G401 (cell line): Measurements from ENCODE around the gene SLC4A9. TPM values are rescaled to one million over a fixed set of nuclear protein-coding genes. Genes with fewer than 3 reads are reported as not detected.

Experiments used
- DNase-seq: peaks from one replicate; pipeline ENCODE4 v3.0.0-alpha.2; 2015; ENCODE audit warnings: low spot score
- in situ Hi-C: cut with HindIII; loops from 2 replicates; pipeline ENCODE4 v1.10.0; 2016; ENCODE audit warnings: low sequenced_read_pairs, mixed read lengths
- total RNA-seq: library from RNA; depleted of rRNA; stranded (reverse); fragments of >200 nt; shearing (Covaris generic); gene quantifications from 2 replicates; pipeline ENCODE4 v1.2.3, GENCODE V29; 2014; rRNA removed

The SLC4A9 gene, protein sequence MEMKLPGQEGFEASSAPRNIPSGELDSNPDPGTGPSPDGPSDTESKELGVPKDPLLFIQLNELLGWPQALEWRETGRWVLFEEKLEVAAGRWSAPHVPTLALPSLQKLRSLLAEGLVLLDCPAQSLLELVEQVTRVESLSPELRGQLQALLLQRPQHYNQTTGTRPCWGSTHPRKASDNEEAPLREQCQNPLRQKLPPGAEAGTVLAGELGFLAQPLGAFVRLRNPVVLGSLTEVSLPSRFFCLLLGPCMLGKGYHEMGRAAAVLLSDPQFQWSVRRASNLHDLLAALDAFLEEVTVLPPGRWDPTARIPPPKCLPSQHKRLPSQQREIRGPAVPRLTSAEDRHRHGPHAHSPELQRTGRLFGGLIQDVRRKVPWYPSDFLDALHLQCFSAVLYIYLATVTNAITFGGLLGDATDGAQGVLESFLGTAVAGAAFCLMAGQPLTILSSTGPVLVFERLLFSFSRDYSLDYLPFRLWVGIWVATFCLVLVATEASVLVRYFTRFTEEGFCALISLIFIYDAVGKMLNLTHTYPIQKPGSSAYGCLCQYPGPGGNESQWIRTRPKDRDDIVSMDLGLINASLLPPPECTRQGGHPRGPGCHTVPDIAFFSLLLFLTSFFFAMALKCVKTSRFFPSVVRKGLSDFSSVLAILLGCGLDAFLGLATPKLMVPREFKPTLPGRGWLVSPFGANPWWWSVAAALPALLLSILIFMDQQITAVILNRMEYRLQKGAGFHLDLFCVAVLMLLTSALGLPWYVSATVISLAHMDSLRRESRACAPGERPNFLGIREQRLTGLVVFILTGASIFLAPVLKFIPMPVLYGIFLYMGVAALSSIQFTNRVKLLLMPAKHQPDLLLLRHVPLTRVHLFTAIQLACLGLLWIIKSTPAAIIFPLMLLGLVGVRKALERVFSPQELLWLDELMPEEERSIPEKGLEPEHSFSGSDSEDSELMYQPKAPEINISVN
- not detected in 2 replicates for total RNA-seq

DNA sequence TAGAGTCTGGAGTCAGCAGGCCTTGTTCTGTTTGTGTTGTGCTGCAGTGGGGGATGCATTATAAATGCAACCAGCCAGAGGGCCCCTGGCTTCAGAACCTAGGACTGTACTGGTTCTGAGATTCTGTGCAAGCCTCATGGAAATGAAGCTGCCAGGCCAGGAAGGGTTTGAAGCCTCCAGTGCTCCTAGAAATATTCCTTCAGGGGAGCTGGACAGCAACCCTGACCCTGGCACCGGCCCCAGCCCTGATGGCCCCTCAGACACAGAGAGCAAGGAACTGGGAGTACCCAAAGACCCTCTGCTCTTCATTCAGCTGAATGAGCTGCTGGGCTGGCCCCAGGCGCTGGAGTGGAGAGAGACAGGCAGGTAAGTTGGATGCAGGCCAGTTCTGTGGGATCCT lies at the start of gene SLC4A9:
SLC4A9 (plus strand) TSS at position 94 of the 400 bp plus-strand sequence; CDS start at position 137, 43 bp downstream.
- in situ Hi-C loops = no loop called here
- no peak for DNase-seq

DNA sequence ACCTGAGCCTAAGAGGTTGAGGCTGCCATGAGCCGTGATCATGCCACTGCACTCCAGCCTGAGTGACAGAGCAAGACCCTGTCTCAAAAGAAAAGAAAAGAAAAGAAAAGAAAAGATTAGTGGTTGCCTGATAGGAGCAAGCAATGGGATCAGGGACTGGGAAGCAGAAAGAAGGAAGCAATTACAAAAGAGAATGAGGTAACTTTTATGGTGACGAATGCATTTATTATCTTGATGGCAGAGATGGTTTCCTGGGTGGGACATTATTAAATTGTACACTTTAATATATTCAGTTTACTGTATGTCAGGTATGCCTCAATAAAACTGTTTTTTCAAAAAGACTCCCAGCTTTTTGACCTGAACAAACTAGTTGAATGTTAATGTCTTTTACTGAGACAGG lies 49.6 kb upstream of the SLC4A9 start:
- in situ Hi-C loops = no loop called here

DNA sequence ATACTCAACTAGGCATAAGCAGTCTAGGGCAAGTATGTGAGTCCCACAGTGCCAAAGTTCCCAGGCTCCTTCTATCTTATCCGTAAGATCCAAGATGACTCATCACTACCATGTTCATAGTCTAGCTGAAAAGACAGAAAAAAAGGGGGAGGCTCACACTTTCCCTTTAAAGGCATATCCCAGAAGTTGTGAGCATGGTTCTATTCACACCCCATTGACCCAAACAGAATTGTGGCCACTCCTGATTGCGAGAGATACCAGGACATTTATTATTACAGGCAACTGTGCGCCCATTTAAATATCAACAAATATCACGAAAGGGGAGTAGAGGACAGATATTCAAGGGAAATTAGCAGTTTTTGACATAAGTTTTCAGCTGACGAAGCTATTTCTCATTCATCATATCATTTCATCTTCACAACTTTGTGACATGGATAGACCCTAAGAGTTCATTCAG lies 49.0 kb upstream of the SLC4A9 start:
- in situ Hi-C loops = no loop called here
- no peak for DNase-seq

More for the DNA sequence above, 49.6 kb upstream of the SLC4A9 start:
- DNase-seq = no peak

DNA sequence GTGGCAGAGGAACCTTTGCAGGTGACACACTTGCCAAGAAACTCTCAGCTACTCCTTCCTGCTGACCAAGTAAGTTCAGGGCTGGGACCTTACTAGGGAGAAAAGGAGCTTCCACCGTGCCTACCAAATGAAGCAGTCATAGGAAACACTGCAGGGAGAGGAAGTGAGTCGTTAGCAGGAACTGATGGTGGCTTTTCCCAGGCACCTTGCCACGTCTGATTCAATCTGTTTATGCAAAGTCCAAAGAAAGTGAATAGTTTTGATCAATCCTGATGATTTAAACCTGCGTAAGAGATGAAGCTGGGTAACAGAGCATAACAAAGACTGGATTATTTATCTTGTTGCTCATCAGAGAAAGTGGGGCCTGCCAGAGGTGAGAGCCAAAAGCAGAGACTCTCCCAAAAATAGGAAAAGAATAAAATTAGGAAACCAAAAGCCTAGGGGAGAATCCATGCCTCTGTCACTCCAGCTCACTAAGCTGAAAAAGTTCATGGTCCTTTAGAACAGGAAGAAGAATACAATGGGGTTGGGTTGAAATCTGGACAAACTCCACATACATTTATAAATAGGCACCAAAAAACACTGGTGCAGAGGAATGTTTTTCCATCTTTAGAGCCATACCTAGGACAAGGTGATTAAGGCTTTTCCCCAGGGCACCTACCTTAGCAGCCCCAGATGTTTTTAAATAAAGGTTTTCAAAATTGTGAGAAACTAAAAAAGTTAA lies 47.8 kb upstream of the SLC4A9 start:
- in situ Hi-C loops = no loop called here
- no peak for DNase-seq

DNA sequence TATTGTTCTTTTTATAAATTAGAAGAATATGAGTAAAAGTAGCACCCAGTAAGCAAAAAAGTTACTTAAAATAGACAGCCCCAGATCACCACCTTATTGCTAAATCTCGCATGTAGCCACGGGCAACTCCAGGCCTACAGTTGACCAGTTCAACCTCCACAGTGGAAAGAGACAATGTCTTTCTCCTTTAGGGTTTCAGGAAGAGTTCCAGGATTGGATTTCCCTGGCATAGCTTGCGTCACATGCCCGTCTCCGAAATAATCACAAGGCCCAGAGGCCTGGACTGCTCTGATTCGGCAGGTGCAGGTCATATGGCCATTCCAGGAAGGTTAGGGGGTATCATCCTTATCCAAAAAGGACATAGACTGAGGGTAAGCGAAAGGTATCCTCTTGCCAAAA lies 47.2 kb upstream of the SLC4A9 start:
- no peak for DNase-seq
- in situ Hi-C loops = no loop called here

DNA sequence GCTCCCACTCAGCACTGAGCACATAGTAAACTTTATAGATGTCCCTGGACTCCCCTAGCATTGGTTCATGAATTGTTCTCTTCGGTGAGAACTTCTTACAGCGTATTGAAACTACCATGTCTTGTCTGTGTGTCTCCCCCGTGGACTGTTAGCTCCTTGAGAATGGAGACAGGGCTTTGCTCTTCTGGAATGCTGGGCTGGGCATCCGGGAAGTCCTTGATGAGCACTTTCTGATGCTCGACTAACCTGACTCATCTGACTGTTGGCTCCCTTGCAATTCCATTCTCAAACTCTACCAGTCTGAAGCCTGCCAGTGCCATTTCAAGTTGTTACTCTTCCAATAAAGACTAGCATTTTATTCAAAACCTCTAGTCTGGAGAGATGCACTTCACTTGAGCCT lies 42.1 kb upstream of the SLC4A9 start:
- in situ Hi-C loops = no loop called here
- DNase-seq = no peak

DNA sequence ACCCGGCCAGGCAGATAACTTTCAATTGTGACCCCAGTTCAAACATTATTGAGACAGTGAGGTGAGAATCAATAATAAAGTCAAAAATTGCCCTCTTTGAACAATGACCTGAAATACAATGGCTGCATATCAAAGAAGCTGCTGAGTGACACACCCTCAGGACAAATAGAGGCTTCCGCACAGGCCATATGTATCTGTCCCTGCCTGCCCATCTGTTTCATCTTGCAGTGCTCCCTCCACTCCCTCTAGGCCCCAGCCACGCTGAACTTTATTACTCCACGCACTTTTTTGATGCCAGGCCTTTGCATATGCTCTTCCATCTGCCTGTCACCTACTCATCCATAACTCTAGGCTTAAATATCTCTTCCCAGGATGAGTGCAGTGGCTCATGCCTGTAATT lies 41.2 kb upstream of the SLC4A9 start:
- no peak for DNase-seq
- in situ Hi-C loops = no loop called here

DNA sequence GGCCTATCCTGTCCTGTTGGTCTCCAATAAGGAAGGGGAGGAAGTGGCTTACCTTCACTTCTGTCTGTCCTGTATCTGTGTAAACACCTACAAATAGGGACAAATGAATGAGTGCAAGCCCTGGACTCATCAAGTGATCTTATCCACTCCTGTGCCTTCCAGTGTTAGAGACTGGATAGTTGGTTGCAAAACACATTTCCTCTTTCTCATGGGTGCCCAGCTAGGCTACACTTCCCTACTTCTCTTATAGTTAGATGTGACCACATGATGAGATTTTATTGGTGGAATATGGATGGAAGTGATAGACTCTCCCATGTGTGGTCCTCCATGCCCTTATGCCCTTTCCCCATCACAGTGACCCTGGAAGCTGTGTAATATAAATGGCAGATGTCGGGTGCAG lies 40.2 kb upstream of the SLC4A9 start:
- DNase-seq = no peak

DNA sequence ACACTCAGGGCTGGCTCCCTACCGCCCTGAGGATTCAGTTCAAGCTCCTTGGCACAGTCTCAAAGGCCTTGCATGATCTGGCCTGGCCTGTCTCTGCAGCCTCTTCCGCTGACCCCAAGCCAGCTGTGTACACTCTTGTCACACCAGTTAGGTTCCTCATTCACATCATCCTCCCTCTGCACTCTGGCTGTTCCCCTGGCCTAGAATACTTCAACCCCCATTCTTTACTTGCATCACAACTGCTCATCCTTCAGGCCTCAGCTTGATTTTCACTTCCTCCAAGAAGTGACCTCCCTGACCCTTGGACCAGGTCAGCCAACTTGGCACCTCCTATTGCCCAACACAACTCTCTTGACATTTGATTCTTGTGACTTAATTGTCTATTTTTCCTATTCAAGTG lies 38.2 kb upstream of the SLC4A9 start:
- in situ Hi-C loops = no loop called here
- no peak for DNase-seq

More for the DNA sequence above, 40.2 kb upstream of the SLC4A9 start:
- in situ Hi-C loops = no loop called here

DNA sequence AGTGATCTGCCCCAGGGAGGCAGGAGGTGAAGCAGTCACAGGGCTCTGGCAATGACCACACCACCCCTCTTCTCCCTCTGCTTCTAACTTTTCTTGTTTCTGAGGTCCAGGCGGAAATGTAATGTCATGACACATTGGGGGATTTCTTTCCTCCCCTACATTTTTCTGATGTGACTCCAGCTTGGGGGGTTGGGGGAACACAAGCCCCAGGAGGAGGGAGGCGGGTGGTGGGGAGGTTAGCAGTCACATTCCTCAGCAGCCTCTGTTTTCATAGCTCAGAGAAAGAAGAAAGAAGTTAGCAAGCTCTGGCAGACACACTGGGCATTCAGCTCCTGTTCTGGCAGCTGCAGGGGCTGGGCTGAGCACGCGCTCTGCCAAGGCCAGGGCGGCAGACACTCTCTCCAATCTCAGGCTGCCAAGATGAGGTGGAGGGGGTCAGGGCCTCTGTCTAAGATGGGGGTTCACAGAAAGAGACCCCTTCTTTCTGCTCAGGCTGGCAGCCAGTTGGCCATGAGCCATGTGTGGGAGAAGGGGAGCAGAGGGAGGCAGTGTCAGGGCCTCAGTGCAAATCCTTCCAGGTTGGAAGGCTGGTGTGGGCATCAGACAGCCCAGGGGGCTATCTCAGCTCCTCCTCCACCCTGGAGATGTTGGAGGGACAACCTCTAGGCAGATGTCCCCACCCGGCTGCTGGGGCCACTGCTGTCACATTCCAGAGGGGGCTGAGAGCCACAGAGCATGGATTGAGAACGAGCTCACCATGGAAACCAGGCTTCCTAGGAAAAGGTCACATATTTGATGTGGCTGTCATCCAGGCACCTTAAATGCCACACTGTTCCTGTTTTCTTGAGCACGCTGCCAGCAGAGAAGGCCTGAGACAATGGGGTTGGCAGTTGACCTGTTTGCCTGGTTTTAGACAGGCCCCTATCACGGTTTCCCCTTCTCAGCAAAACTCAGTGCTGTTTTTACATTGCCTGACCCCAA lies 37.0 kb upstream of the SLC4A9 start:
- peak; percentile 52 for DNase-seq
- in situ Hi-C loops = no loop called here

DNA sequence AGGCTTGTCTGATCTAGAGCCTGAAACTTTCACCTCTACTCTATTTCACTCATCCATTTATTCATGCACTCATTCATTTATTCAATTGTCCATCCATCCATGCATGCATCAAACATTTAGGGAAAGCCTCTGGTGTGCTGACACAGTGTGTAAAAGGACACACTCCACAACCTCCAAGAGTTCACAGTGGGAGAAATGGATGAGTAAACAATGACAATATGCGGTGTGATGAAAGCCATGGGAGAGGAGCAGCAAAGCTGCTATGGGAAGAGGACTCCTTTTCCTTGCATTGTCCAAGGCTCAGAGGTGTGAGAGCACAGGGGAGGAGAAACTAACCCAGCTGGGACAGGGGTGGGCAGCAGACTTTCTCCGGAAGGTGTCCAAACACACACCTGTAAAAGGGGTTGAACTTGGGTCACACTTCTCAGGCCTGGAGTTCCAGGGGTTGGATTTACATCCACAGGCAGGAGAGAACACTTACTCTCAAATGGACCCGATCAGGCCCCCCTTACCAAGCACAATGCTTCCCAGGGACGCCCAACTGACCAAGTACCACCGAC lies 35.9 kb upstream of the SLC4A9 start:
- in situ Hi-C loops = no loop called here
- no peak for DNase-seq

DNA sequence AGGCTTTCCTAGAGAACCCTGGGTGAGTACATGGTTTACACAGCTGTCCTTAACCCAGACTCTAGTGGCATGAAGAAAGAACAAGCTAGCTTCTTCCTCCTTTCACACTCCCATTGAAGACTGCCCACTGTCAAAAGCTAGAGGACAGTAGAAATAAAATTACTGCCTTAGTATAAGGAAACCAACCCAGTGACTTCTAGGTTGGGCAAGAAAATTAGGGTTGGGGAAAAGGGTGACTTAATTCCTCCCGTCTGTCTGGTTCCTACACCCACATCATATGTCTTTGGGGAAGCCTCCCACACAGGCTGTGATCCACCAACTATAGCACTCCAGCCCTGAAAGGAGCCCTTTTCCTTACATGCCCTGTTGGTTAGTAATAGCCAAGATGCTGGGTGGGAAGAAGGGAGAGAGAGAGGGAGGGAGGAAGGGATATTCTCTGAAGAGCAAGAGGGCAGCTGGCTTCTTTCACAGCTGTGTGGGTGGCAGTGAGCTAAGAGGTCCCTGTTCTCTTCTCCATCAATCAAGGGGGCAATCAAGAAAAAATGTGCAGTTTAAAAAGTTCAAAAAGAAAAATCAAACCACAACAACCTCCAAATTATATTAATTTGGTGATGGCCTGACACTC lies 35.3 kb upstream of the SLC4A9 start:
- in situ Hi-C loops = no loop called here
- DNase-seq = no peak

DNA sequence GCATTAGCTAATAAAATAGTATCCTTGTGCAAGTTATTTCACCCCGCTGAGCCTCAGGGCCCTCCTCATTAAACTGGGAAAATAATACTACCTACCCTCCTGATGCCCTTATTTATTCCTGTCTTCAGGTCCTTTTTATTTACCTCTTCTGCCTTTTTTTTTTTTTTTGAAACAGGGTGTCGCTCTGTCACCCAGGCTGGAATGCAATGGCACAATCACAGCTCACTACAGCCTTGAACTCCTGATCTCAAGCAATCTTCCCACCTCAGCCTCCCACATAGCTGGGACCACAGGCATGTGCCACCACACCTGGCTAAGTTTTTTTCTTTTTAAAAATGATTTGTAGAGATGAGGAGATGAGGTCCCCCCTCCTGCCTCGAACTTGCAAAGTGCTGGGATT lies 34.5 kb upstream of the SLC4A9 start:
- DNase-seq = no peak
- in situ Hi-C loops = no loop called here

DNA sequence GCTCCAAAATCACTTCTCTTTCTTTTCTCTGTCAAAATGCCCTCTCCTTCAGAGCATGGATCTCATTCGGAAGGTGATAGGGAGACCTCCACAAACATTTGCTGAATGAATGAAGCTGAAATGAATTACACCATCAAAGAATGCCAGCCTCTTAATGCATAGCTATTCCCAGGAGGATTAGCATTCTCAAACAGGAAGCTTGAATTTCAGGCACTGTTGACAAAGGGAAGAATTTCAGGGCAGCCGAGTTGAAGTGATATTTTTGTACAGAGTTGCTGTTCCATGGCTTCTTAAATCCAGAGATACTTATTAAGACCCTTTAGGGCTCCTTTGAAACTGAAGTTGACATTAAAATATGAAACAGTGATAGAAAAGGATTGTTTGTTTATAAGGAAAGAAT lies 32.4 kb upstream of the SLC4A9 start:
- DNase-seq = no peak
- in situ Hi-C loops = no loop called here

DNA sequence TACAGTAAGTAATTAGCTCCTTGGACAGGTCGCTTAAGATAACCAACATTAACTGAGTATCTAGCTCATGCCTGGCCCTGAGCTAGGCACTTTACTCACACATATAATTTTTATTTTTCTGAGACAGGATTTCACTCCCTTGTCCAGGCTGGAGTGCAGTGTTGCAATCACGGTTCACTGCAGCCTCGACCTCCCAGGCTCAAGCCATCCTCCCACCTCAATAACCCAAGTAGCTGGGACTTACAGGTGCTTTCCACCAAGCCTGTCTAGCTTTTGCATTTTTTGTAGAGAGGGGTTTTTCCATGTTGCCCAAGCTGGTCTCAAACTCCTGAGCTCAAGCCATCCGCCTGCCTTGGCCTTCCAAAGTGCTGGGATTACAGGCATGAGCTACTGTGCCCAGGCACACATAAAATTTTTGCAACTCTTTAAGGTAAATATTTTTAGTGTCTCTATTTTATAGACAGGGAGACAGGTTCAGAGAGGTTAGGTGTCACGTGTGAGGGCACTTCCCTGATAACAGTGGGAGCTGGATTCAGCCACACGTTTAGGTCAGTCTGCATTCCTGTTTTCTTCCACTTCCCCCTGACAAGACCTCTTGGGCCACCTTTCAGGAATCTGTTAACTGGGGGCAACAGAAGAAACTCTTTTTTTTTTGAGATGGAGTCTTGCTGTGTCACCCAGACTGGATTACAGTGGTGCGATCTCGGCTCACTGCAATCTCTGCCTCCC lies 31.8 kb upstream of the SLC4A9 start:
- in situ Hi-C loops = no loop called here
- no peak for DNase-seq

DNA sequence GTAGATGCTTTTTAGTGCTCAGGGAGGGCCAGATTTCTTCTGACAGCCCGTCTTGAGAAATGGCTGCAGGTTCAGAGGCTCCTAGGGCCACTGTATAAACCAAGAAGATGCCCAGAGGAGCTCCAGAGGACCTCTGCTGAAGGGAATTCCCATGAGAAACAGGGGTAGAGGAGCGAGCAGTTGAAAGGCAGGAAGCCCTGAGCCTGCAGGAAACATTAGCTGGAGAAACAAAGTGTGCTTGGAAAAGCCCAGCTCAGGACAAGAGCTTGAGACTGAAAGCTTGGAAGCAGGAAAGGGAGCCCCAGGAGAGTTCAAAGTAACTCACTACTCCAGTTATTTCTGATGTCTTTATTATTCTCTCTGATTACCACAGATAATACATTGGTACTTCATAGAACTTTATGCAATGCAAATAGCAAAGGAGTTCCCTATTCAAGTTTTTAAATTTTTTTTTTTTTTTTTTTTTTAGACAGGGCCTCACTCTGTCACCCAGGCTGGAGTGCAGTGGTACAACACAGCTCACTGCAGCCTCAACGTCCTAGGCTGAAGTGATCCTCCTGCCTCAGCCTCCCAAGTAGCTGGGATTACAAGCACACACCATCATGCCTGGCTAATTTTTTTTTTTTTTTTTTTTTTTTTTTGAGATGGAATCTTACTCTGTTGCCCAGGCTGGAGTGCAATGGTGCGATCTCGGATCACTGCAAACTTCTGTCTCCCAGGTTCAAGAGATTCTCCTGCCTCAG lies 30.1 kb upstream of the SLC4A9 start:
- in situ Hi-C loops = no loop called here
- DNase-seq = no peak
